GM06990 (cell line): ENCODE data around the gene LANCL3.

Experiments used
- DNase-seq: peaks from one replicate; pipeline ENCODE4 v3.0.0-alpha.2; 2011; ENCODE audit not compliant: insufficient read length; ENCODE audit errors: extremely low read depth
- H3K27me3 ChIP-seq: replicated peaks from 2 replicates; pipeline ENCODE4 v1.6.0; 2011; ENCODE audit warnings: low read length; ENCODE audit not compliant: control insufficient read depth, insufficient read depth
- H3K36me3 ChIP-seq: 2 replicates; pipeline ENCODE4 v1.5.1; 2011; ENCODE audit warnings: low read length; ENCODE audit not compliant: control insufficient read depth, insufficient read depth
- H3K4me3 ChIP-seq: replicated peaks from 2 replicates; pipeline ENCODE4 v1.5.1; 2011; ENCODE audit warnings: low read depth, mild to moderate bottlenecking, control low read depth, low read length
- TF ChIP-seq, protein P1 (sequence below): IDR thresholded peaks from 2 replicates; pipeline ENCODE4 v1.5.1; 2011; ENCODE audit warnings: low read length, control low read depth, mild to moderate bottlenecking, inconsistent platforms; ENCODE audit not compliant: insufficient read depth, poor library complexity, severe bottlenecking

Gene LANCL3

DNA sequence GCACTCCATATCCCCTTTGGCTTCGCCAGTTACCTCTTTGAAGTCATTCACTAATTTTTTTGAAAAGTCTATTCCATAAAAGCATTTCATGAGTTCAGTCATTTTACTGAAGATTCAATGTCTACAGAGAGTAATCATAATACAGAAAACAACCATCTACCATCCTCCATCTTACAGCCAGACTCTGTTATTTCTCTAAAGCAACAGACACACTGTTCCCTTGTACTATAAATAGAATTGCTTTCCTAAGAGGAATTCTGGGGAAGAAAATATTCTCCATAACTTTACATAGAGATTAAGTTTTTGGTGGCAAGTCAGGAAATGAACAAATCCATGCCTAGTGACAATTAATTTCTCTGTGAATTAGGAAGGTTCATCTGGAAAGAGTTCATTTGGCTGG is 151.1 kb downstream of the LANCL3 start:
- DNase-seq, result no peak
- H3K4me3 ChIP-seq, result no peak overlapping the region
- H3K36me3 ChIP-seq, result no peaks in the 10 kb centered on the region
- no peaks in the 10 kb centered on the region for H3K27me3 ChIP-seq
- TF ChIP-seq, protein P1, sequence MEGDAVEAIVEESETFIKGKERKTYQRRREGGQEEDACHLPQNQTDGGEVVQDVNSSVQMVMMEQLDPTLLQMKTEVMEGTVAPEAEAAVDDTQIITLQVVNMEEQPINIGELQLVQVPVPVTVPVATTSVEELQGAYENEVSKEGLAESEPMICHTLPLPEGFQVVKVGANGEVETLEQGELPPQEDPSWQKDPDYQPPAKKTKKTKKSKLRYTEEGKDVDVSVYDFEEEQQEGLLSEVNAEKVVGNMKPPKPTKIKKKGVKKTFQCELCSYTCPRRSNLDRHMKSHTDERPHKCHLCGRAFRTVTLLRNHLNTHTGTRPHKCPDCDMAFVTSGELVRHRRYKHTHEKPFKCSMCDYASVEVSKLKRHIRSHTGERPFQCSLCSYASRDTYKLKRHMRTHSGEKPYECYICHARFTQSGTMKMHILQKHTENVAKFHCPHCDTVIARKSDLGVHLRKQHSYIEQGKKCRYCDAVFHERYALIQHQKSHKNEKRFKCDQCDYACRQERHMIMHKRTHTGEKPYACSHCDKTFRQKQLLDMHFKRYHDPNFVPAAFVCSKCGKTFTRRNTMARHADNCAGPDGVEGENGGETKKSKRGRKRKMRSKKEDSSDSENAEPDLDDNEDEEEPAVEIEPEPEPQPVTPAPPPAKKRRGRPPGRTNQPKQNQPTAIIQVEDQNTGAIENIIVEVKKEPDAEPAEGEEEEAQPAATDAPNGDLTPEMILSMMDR, result no peak

DNA sequence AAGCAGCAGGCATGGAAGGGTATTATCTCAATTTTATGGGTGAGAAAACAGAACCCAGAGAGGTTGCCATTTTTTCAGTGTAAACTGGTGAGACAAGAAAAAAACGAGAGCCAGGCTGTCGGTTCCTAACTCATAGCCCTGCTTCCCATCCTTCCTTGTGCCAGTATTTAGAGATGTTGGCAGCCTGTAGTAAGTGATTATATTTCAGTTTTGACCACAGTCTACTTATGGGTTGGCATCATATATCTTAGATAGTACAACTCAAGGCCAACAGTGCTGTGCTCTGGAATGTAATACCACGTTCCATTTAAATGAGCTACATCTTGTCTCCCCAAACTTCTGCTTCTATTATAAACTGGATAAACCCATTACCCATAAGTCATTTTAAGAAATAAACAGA is 154.9 kb downstream of the LANCL3 start:
- H3K27me3 ChIP-seq, result no peaks in the 10 kb centered on the region; the same call in 1 of the 2 replicates
- no peak overlapping the region for H3K4me3 ChIP-seq
- no peak for DNase-seq
- TF ChIP-seq, protein P1, result no peak
- H3K36me3 ChIP-seq, result no peaks in the 10 kb centered on the region
